Stimulated activated CD4-positive, alpha-beta T cell treated with anti-CD3 and anti-CD28 coated beads, Interleukin-4, amount 100 ng/mL, for 1 hour (primary cell): ENCODE data around the gene CHRNA3.
A peak's percentile ranks its signal among the peaks of the same experiment; 100 is the strongest.

ENCODE experiments used
- DNase-seq: peaks from one replicate; pipeline ENCODE4 v3.0.0-alpha.2; 2020

Gene CHRNA3

DNA sequence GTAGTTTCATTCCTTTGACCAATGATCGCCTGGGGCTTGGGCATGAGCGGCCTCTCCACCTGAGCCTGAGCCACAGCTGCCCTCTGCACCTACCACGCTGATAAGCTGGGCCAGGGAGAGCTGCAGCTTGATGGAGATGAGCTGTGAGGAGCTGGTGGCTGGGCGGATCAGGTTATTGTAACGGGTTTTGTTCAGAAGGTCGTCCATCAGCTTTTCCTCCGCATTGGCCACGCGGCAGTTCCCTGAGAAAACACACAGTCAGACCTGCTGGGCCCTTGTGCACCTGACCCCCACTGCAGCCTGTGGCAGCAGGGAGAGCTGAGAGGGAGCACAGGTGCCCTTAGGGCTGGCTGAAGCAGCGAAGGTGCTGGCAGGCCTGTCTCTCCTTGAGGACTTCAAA, 14.6 kb upstream of the CHRNA3 start:
- no peak for DNase-seq

DNA sequence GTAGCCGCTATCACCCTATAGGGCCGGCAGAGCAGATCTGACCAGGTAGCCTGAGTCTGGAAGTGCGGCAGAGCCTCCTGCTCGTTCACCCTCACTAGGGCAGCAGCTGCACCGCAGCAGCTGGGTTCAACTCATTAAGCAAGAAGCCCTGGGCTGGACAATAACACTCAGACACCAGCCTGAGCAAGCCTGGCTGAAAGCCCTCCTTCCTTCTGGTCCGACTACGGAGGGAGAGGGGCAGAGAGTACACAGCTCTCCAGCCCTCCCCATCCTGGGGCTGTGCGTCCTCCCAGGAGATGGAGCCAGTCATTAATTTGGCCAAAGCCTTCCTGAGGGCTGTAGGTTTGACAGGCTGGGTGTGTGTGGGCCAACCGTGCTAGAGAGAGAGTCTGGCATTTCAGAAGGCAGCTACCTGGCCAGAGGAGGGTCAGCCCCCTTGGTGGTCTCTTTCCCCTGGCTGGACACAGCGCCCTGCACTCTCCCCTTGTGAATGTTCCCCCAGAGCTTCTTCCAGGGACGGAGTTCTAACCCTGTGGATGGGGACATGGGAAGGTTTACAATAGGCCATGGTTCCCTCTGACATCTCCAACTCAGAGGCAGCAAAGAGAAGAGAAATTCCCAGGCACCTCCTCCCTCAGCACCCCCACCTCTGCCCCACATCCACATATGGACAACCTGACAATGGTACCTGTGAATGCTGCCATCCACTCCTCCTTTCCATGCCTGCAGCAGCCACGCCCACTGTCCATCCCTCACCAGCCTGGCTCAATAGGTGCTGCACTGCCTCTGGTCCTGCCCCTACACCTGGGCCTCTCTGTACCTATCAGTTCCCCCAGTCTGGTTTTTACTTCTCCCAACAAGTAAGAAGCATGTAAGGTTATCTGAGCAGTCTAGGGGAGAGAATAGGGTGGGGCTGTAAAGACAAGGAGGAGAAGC, 13.7 kb upstream of the CHRNA3 start:
- DNase-seq, result no peak

DNA sequence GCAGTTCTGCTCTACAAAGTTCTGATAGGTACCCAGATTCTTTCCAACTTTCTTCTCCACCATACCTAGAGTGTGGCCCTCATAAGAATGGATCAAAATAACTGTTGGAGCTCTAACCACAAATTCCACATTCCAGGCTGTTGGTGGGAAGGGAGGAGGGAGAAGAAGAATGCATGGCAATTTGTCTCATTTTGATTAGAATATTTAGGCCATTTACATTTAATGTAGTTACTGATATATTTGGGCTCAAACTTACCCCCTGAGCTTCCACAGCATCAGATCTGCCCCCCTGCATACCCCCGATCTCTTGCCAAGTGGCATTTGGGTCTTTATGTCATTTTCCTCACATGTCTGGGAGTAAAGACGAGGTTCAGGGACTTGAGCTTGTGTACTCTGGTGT, 12.6 kb upstream of the CHRNA3 start:
- no peak for DNase-seq

DNA sequence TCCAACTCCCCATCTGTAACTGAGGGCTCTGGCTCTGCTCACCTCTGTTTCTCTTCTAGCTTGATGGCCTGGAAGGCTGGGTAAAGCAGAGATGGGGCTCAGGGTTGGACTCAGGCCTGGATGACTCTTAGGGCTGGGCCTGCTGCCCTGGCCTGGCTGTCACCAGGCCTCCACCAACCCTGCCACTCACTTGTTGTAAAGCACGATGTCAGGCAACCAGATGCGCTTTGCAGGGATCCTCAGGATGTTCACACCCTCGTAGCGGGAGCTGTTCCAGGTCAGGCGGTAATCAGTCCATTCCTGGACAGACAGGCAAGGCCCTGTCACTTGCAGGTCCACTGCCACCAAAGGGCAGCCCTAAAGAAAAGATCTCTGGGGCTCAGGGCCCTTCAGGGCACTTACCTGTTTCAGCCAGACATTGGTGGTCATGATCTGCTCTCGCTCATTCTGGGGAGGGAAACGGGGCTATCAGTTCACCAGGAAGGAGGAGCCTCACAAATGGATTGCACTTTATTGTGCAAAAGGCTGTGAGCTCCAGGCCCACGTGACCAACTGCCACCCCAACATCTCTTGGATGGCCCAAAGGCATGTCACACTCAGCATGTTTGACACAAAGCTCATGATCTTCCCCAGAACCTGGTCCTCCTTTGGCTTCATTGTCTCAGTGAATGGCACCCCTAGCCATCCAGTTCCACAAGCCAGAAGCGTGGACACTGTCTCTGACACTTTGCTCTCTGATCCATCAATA, 10.3 kb upstream of the CHRNA3 start:
- DNase-seq, result no peak

DNA sequence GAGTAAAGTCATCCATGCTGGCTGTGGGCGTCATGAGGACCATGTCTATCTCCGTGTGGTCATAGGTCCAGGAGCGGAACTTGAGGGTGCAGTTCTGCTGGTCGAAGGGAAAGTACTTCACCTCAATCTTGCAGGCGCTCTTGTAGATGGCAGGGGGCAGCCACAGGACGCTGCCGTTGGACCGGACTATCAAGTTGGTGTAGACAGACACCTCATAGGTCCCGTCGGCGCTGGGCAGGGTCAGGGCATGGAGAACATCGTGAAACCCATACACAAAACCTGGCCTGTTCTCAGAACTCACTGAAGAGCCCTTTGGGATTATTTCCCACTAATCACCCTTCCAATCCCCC, 8.9 kb upstream of the CHRNA3 start:
- no peak for DNase-seq

DNA sequence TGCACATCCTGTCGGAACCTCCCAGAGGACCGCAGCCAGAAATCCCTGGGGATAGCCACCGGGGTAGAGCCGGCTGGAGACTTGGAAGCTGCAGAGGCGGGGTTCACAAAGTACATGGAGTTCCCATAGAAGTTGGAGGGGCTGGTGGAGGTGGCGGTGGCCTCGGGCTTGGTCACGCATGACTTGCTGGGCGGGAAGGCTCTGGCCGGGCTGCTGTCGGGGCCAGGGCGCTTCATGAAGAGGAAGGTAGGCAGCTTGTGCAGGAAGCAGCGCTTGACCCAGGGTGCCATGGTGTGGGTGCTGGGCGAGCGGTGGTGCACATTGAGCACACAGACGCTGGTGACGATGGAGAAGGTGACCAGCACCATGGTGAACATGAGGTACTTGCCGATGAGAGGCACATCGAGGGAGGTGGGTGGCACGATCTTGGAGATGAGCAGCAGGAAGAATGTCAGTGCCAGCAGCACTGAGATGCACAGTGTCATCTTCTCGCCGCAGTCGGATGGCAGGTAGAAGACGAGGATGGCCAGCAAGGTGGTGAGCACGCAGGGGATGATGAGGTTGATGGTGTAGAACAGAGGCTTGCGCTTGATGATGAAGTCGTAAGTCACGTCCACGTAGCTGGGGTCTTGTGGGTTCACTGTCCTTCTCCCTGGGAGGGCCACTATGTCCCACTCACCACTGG, 8.4 kb upstream of the CHRNA3 start:
- DNase-seq, result no peak

DNA sequence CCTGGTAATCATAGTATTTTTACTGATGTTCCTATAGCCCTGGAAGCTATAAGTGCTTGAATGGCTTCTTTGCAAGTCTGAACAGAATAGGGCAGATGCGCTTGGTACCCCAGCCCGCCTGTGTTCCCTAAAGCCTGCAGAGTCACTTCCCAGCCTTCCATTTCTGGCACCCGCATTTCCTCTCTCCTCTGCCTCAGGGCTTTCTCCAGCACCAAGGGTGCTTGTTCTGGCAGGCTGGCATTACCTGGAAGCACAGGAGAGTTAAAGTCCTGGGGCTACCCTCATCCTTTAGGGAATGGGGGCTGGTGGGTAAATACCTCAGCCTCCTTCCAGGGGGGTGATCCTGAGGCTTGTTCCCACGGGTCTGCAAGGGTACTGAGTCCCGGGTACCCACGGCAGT, 7.4 kb upstream of the CHRNA3 start:
- no peak for DNase-seq

DNA sequence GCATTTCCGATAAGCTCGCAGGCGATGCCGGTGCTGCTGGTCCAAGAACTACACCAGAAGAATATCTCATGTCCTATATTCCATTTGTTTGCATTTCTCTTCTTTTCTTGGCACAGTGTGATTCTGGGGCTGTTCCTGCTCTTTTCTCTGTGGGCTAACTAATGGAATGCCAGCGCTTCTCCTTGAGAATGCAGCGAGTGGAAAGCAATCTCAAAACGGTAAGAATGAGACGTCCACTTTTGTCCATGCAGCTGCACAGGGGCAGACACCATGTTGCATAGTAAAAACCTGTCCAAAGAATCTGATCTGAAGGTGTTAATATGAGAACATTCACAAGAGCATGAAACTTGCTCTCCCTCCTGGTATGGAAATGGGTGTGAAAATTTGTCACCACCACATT, 6.6 kb upstream of the CHRNA3 start:
- no peak for DNase-seq

DNA sequence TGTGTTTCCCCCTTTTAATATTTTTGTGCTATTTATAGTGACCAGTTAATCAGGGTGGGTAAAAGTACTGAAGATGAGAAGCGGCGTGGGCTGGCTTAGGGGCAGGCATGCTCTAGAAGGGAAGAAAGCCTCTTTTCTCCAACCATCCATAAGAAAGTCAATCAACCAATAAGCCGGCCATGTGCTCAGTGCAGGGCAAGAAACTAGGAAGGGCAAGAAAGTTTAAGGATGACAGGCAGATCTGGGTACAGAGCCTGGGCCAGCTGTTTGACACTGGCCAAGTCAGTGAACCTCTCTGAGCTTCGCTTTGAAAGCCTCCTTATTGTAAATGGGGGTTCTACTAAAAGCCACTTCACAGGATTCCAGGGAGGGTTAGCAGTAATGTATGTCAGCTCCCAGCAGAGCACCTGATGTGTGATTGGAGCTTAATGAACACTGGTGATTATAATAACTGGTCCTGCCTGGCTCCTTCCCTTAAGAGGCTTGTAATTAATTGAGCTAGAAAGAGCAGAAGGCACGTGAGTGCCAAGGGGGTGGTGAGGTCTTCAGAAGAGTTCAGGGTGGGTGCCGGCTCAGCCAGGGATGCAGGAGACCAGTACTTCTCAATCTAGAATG, 5.7 kb upstream of the CHRNA3 start:
- no peak for DNase-seq

DNA sequence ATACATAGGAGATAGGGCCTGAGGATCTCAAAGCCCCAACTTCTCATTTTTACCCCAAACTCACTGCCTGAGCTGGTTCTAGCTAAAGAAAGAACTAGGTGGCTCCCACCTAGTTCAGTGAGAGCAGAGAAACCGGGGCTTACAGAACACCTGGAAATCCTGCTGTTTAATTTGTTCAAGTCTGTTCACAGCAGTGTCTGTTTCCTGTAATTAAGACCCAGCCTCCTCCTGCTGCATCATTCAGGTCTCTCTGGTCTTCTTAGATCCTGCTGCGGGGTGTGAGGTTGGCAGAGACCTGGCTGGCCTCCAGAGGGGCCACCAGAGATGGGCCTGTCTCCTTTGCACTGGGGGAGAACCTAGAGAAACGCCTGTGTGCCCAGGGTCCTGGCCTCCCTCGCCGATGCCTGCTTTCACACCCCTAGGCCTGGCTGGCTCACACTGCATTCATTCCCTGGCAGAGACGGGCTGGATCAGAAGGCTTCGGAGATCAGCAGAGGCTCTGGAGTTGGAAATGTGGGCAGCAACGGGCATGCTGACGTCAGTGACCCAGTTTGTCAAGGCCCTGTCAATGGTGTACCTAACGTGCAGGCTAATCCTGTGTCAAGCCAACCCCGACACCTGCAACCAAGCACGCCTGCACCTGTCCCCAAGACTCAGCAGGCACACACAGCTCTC, 4.9 kb upstream of the CHRNA3 start:
- DNase-seq, result no peak

DNA sequence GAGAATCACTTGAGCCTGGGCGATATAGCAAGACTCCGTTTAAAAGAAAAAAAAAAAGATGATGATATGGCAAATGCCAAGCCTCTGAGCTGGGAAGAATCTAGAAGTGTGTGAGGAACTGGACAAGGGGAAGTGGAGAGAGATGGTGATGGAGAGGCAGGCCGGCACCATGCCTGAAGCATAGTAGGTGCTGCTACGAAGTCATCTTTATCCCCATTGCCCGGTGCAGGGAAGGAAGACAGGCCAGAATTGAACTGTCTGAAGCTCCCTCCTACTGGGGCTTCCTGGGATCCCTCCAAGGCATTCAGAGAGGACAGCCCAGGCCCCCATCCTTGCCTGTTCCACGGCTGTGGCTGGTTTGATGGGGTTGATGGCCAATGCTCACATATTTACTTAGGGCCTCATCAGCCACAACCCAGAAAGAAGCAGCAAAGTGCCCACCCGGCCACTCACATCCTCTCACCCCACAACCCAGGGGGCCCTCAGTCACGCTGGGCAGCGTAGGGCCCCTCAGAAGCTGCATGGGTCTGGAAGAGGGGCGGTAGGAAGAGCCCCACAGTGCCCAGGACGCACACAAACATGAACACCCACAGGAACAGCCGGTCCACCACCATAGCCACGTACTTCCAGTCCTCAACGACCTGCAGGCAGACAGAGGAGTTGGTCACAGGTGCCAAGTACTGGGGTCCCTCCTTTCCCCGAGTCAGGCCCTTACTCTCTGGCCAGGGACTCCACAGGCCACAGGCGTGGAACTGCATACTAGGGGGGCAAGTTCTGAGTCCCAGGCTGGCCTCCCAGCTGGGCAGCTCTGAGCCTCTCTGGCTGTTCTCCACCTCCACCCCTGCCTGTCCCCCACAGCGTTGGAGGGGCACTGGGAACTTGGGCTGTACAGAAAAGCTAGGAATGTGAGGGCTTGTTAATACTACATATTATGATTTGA, 4.1 kb upstream of the CHRNA3 start:
- DNase-seq, result no peak

DNA sequence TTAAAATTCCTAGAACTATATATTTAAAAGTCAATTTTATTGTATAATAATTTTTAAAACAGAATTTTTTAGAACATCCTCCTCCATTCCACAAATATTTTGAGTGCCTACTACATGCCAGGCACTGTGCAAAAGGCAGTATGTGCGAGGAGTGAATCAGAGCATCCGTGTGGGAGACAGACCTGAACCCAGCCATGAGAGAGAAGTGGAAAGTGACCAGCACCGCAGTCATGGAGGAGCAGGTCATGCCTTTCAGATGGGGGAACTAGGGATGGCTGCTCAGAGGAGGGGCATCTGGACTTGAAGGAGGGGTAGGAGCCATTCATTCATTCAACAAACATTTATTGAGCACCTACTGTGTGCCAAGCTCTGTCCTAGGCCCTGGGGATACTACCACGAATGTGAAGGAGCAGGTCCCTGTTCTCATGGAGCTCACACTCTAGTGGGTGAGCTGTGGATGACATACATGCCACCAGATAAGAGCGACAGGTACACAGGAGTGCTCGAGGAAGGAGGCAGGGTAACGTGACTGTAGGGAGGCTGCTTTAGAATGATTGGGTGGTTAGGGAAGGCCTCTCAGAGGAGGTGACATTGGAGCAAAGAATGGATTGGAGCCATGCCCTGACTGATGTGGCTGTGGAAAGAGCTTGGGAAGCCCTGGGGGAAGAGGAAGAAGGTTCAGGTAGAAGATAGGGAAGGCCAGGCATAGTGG, 3.1 kb upstream of the CHRNA3 start:
- DNase-seq, result no peak

DNA sequence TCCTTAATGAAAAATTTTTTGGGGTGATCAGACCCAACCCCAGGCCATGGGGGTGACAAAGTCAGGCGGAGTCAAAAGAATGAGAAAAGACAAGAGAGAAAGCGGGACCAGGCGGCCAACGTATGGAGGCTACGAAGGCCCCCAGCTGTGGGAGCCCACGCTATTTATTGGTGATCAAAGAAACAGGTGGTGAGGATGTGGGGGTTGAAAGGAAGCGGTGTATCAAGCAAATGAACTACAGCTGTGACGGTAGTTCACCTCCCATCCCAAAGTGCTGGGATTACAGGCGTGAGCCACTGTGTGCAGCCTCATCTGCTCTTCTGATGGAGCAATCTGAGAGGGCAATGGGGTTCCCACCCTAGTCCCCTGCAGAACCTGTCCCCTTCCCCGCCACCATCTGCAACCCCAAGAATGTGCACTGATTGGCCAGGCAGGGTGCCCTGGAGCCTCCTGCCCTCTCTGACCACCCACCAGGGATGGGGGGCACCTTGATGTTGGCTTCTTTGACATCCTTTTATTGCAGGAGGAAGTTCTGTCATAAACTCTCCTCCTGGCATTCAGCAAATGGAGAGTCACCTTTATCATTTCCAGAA, 1.1 kb upstream of the CHRNA3 start:
- DNase-seq, result no peak

DNA sequence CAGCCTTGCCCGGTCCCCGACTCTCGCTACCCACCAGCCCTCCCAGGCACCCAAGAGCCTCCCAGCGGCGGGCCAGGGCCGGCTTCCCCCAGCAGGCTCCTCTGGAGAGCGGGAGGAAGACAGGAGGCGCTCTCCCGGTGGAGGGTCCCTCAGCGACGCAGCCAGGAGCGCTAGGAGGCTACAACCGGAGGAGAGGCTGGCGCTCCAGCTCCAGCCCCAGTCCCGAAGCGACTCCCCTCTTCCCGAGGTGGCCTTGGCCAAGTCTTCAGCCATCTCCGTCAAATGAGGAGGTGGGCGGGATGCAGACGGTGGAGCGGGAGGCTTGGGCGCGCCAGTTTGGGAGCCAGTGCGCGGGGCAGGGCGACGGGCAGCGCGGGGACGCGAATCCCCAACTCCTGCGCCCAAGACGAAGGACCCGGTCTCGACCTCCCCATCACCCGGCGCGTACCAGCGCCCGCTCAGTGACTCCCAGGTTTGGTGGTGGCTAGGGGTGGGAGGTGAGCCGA, 722 bp downstream of the CHRNA3 start:
- DNase-seq, result no peak

DNA sequence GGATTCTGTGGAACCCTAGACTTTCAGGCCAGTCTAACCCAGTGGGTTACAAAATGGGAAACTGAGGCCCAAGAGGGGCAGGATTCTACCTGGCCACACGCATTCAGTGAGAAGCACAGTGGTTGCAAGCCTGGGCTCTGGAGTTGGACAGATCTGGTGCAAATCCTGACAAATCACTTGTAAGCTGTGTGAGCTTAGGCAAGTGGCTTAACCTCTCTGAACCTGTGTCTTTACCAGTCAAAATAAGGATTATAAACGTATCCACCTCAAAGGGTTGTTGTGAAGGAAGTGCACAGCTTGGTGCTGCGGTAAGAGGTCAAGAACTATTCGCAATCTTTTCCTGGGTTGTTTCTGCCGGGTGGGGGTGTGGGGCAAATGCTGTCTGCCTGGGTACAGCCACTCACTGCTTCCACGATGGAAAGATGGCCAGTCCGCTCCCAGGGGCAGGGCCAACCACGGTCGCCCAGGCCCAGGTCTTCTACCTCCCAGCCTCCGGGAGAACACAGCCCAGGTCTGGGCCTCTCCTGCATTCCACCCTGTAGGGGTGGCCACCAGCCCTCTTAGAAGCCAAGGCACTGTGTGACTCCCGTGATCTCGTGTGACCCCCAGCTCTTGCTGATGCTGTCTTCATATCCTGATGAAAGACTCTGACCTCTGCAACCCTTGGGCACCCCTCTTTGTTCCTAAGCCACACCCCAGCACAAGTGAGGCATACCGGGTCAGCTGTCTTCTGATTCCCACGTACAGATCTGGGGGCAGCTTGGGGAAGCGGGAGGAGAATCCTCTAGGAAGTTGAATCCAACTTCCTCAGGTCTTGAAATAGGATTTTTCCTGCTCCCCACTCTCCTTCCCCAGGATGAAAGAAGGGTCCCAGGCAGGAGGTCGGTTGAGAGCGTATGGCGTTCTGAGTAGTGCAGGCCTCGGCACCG, 1.5 kb downstream of the CHRNA3 start:
- no peak for DNase-seq

DNA sequence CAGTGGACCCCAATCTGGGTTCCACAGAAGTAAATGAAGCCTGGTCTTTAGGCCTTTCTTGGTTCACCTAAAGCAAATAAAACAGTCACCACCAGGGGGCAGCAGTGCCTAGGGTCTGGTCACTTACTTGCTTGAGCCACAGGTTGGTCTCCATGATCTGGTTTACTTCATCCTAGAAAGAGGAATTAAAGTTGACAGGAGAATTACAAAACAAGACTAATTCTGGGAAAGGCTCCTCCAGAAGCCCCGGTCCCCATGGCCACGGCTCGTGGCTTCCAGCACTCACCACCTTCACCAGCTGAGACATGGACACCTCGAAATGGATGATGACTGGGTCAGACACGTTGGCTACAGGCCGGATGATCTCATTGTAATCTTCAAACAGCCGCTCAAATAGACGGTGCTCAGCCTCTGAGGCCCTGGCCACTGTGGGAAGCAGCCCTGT, 2.3 kb downstream of the CHRNA3 start:
- DNase-seq, result peak; percentile 77

DNA sequence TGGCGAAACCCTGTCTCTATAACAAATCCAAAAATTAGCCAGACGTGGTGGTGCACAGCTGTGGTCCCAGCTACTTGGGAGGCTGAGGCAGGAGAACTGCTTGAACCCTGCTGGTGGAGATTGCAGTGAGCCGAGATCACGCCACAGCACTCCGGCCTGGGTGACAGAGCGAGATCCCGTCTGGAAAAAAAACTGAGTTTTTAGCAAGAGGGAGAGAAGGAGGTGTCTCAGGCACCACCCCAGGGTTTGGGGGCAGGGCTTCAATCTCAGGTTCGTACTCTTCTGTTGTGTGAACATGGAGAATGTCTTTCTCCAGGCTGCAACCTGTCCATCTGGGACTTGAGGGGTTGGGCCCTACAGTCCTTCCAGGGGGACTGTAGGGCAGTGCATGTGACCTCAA, 2.7 kb downstream of the CHRNA3 start:
- DNase-seq, result no peak

DNA sequence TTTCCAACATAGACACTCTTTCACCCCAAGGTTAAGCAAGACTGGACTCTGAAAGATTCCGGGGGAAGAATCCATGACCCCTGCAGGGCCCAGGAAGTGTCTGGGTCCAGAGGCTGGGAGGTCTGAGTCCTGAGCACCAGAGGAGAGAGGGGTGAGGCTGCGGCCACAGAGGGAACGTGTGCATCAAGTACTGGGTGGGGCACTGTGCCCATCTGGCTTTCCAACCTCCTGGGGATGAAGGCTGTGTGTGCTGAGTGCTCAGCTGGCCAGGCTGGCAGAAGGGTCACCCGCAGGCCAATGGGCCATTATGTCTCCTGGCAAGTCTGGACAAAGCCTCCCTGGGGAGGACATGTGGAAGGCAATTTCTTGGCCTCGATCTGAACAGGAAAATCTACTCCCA, 3.3 kb downstream of the CHRNA3 start:
- DNase-seq, result no peak

DNA sequence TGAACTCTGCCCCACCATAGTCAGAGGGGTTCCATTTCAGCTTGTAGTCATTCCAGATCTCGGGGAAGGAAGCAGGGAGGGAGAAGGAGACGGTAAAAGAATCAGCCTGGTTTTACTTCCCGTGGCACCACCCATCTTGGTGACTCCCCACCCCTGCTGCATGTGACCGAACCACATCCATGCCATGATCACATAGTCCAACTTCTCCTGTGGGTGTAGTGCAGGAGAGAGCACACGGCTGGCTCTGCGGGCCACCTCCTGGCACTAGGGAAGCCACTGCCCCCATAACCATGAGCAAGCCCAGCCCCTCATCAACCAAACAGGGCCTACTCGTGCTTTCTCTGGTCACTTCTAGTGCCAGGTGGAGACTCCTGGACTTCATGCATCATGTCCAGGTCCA, 3.7 kb downstream of the CHRNA3 start:
- DNase-seq, result no peak
